HEK293T (cell line): ENCODE data around the gene CD28.

Experiments
- CTCF ChIA-PET: fragments of 350-600 bp; formaldehyde crosslinking; extraction: SDS; loops from one replicate; lab custom pipeline; 2021; ENCODE audit warnings: antibody characterized with exemption, inconsistent platforms; lab: Yijun Ruan, JAX
- POLR2A ChIA-PET: fragments of 350-600 bp; formaldehyde crosslinking; extraction: SDS; loops from one replicate; lab custom pipeline; 2020; ENCODE audit warnings: antibody characterized with exemption, inconsistent platforms; lab: Yijun Ruan, JAX
- DNase-seq: peaks from one replicate; pipeline ENCODE4 v3.0.0; 2012; ENCODE audit warnings: mixed read lengths; ENCODE audit errors: extremely low spot score
- ARNT ChIP-seq: fragments of 450-650 bp; IDR thresholded peaks from 2 replicates; pipeline ENCODE4 v1.6.1; 2017; ENCODE audit warnings: mild to moderate bottlenecking
- BHLHE40 ChIP-seq: fragments of 450-650 bp; IDR thresholded peaks from 2 replicates; pipeline ENCODE4 v1.6.1; 2016; ENCODE audit warnings: mild to moderate bottlenecking, moderate library complexity, borderline replicate concordance
- CTBP1 ChIP-seq: fragments of 450-650 bp; IDR thresholded peaks from 2 replicates; pipeline ENCODE4 v1.6.1; 2016; ENCODE audit warnings: borderline replicate concordance
- ELF4 ChIP-seq: fragments of 450-650 bp; IDR thresholded peaks from 2 replicates; pipeline ENCODE4 v1.6.1; 2017; ENCODE audit warnings: antibody characterized with exemption
- FOXA1 ChIP-seq: fragments of 450-650 bp; IDR thresholded peaks from 2 replicates; pipeline ENCODE4 v1.6.1; 2016; ENCODE audit warnings: mild to moderate bottlenecking
- FOXK2 ChIP-seq: fragments of 450-650 bp; IDR thresholded peaks from 2 replicates; pipeline ENCODE4 v1.6.1; 2016; ENCODE audit warnings: mild to moderate bottlenecking
- FOXM1 ChIP-seq: fragments of 450-650 bp; IDR thresholded peaks from 2 replicates; pipeline ENCODE4 v1.6.1; 2017; ENCODE audit warnings: mild to moderate bottlenecking, borderline replicate concordance
- HDGF ChIP-seq: fragments of 450-650 bp; IDR thresholded peaks from 2 replicates; pipeline ENCODE4 v1.6.1; 2017; ENCODE audit warnings: antibody characterized with exemption, borderline replicate concordance
- L3MBTL2 ChIP-seq: fragments of 450-650 bp; conservative IDR thresholded peaks from 2 replicates; pipeline ENCODE4 v1.6.1; 2016; ENCODE audit warnings: mild to moderate bottlenecking
- LEF1 ChIP-seq: fragments of 450-650 bp; IDR thresholded peaks from 2 replicates; pipeline ENCODE4 v1.6.1; 2017; ENCODE audit warnings: mild to moderate bottlenecking, borderline replicate concordance
- NFRKB ChIP-seq: fragments of 450-650 bp; IDR thresholded peaks from 2 replicates; pipeline ENCODE4 v1.6.1; 2016; ENCODE audit warnings: mild to moderate bottlenecking, moderate library complexity
- PKNOX1 ChIP-seq: fragments of 450-650 bp; IDR thresholded peaks from 2 replicates; pipeline ENCODE4 v1.6.1; 2016
- SP1 ChIP-seq: fragments of 450-650 bp; IDR thresholded peaks from 2 replicates; pipeline ENCODE4 v1.6.1; 2017
- SUZ12 ChIP-seq: fragments of 450-650 bp; IDR thresholded peaks from 2 replicates; pipeline ENCODE4 v1.6.1; 2016; ENCODE audit warnings: mild to moderate bottlenecking
- TARDBP ChIP-seq: fragments of 450-650 bp; IDR thresholded peaks from 2 replicates; pipeline ENCODE4 v1.6.1; 2016
- ZNF384 ChIP-seq: fragments of 450-650 bp; IDR thresholded peaks from 2 replicates; pipeline ENCODE4 v1.6.1; 2016

Gene CD28

GRCh38 chr2:203662951-203663350 lies 43.5 kb upstream of the CD28 start:
- CTCF ChIA-PET, result no interaction called here
- POLR2A ChIA-PET, result no interaction called here
- no peak for TF ChIP-seq ZNF384
- no peak for TF ChIP-seq ELF4
- TF ChIP-seq NFRKB, result no peak
- TF ChIP-seq CTBP1, result no peak
- no peak for TF ChIP-seq SUZ12
- DNase-seq, result no peak

- no peak for DNase-seq
- CTCF ChIA-PET, result no interaction called here
- POLR2A ChIA-PET, result no interaction called here
- TF ChIP-seq TARDBP, result no peak
- no peak for TF ChIP-seq BHLHE40
- no peak for TF ChIP-seq HDGF
- TF ChIP-seq ZNF384, result no peak
- no peak for TF ChIP-seq NFRKB
- no peak for TF ChIP-seq PKNOX1
- no peak for TF ChIP-seq ELF4
- TF ChIP-seq LEF1, result no peak
- TF ChIP-seq SUZ12, result no peak
- TF ChIP-seq FOXK2, result no peak
- no peak for TF ChIP-seq ARNT
- TF ChIP-seq CTBP1, result no peak
- no peak for TF ChIP-seq FOXA1
- no peak for TF ChIP-seq L3MBTL2
- TF ChIP-seq SP1, result no peak
- TF ChIP-seq FOXM1, result no peak
These were observed 42.2 kb upstream of the CD28 start for GRCh38 chr2:203664029-203664755.

- TF ChIP-seq L3MBTL2, result no peak
- TF ChIP-seq NFRKB, result no peak
- TF ChIP-seq PKNOX1, result no peak
- no peak for TF ChIP-seq CTBP1
- no peak for TF ChIP-seq LEF1
- no peak for TF ChIP-seq HDGF
- no peak for TF ChIP-seq SUZ12
- TF ChIP-seq TARDBP, result no peak
- TF ChIP-seq SP1, result no peak
- TF ChIP-seq FOXK2, result no peak
- TF ChIP-seq ARNT, result no peak
- no peak for TF ChIP-seq ZNF384
- TF ChIP-seq ELF4, result no peak
- TF ChIP-seq FOXM1, result no peak
- ChIA-PET CTCF (no interaction called here), POLR2A (no interaction called here)
- no peak for DNase-seq
These were observed 38.6 kb upstream of the CD28 start for GRCh38 chr2:203667838-203668237.

GRCh38 chr2:203669820-203670219 lies 36.6 kb upstream of the CD28 start:
- CTCF ChIA-PET, result no interaction called here

GRCh38 chr2:203670939-203671338 lies 35.5 kb upstream of the CD28 start:
- TF ChIP-seq FOXA1 (no peak), FOXM1 (no peak), ARNT (no peak), SP1 (no peak), CTBP1 (no peak), BHLHE40 (no peak), HDGF (no peak), ZNF384 (no peak), LEF1 (no peak)
- CTCF ChIA-PET, result no interaction called here
- POLR2A ChIA-PET, result no interaction called here
- no peak for DNase-seq

More at GRCh38 chr2:203669820-203670219, 36.6 kb upstream of the CD28 start:
- POLR2A ChIA-PET, result no interaction called here
- DNase-seq, result no peak
- TF ChIP-seq LEF1 (no peak), FOXM1 (no peak), L3MBTL2 (no peak), TARDBP (no peak), SP1 (no peak), FOXK2 (no peak), ZNF384 (no peak), ELF4 (no peak), FOXA1 (no peak), BHLHE40 (no peak), PKNOX1 (no peak), ARNT (no peak), CTBP1 (no peak), NFRKB (no peak), SUZ12 (no peak), HDGF (no peak)

GRCh38 chr2:203671876-203672275 lies 34.6 kb upstream of the CD28 start:
- ChIA-PET POLR2A (no interaction called here), CTCF (no interaction called here)
- DNase-seq, result no peak
- no peak for TF ChIP-seq L3MBTL2
- TF ChIP-seq BHLHE40, result no peak
- no peak for TF ChIP-seq TARDBP
- no peak for TF ChIP-seq ARNT
- no peak for TF ChIP-seq FOXA1
- TF ChIP-seq NFRKB, result no peak
- TF ChIP-seq FOXM1, result no peak
- no peak for TF ChIP-seq LEF1
